Stimulated activated CD8-positive, alpha-beta memory T cell treated with anti-CD3 and anti-CD28 coated beads, Interleukin-12 subunit alpha, Interleukin-12 subunit beta, amount 100 ng/mL, for 4 hours (primary cell): ENCODE results near the gene CA10.

Experiments used
- DNase-seq: peaks from one replicate; pipeline ENCODE4 v3.0.0-alpha.2; 2020; ENCODE audit warnings: low read depth

The CA10 gene

GRCh38 chr17:52158450-52159042 lies at the start of gene CA10:
Gene CA10 (minus strand): TSS chr17:52158714.
- no peak for DNase-seq

GRCh38 chr17:52207796-52208195 lies 49.3 kb upstream of the CA10 start:
- no peak for DNase-seq

- no peak for DNase-seq
These were observed 44.1 kb upstream of the CA10 start for GRCh38 chr17:52202520-52203080.

- no peak for DNase-seq
These were observed 43.4 kb upstream of the CA10 start for GRCh38 chr17:52201767-52202519.

- DNase-seq, result no peak
These were observed 33.0 kb upstream of the CA10 start for GRCh38 chr17:52191491-52191890.

- no peak for DNase-seq
These were observed 23.3 kb upstream of the CA10 start for GRCh38 chr17:52181782-52182181.

- DNase-seq, result no peak
These were observed 19.5 kb upstream of the CA10 start for GRCh38 chr17:52178012-52178411.

- no peak for DNase-seq
These were observed 12.6 kb upstream of the CA10 start for GRCh38 chr17:52170963-52171572.

GRCh38 chr17:52160136-52160567 lies 1.6 kb upstream of the CA10 start:
- no peak for DNase-seq

GRCh38 chr17:52159246-52160135 lies 977 bp upstream of the CA10 start:
- DNase-seq, result no peak

GRCh38 chr17:52157603-52158449 lies 688 bp downstream of the CA10 start:
- no peak for DNase-seq

- no peak for DNase-seq
These were observed 1.6 kb downstream of the CA10 start for GRCh38 chr17:52156576-52157570.

GRCh38 chr17:52155301-52155700 lies 3.2 kb downstream of the CA10 start:
- no peak for DNase-seq

GRCh38 chr17:52154466-52154865 lies 4.0 kb downstream of the CA10 start:
- DNase-seq, result no peak

GRCh38 chr17:52150935-52151334 lies 7.6 kb downstream of the CA10 start:
- no peak for DNase-seq

GRCh38 chr17:52149626-52150025 lies 8.9 kb downstream of the CA10 start:
- no peak for DNase-seq

GRCh38 chr17:52148969-52149351 lies 9.6 kb downstream of the CA10 start:
- no peak for DNase-seq

GRCh38 chr17:52148288-52148968 lies 10.1 kb downstream of the CA10 start:
- no peak for DNase-seq

- DNase-seq, result no peak
These were observed 10.6 kb downstream of the CA10 start for GRCh38 chr17:52147872-52148271.
